ENCODE results near the gene ROBO1. TPM values are rescaled to one million over a fixed set of nuclear protein-coding genes. Genes with fewer than 3 reads are reported as not detected.

ROBO1 gene
- total RNA-seq, 1 donor from 2014 or later = 78.0 TPM

GRCh38 chr3:78832785-78833204 lies 935.0 kb downstream of the ROBO1 start:
- Mint-ChIP-seq H3K4me3 (ENCODE audit: low read depth) (no peak overlapping the region), H3K4me1 (ENCODE audit: low read depth) (no peaks in the 10 kb centered on the region), H3K27ac (no peak overlapping the region), H3K36me3 (ENCODE audit: insufficient read depth) (peaks cover 1% of the 10 kb centered on the region), H3K9me3 (ENCODE audit: low read depth) (peaks cover 4% of the 10 kb centered on the region), H3K27me3 (no peaks in the 10 kb centered on the region)
- no peak for TF ChIP-seq CTCF (IDR thresholded peaks at IDR 0.05; ENCODE audit: unreplicated experiment)
- no peak for DNase-seq (ENCODE audit: low spot score, unreplicated experiment)

GRCh38 chr3:78831446-78831972 lies 936.3 kb downstream of the ROBO1 start:
- peaks cover 6% of the 10 kb centered on the region for H3K9me3 Mint-ChIP-seq (ENCODE audit: low read depth)
- no peak overlapping the region for H3K4me3 Mint-ChIP-seq (ENCODE audit: low read depth)
- H3K4me1 Mint-ChIP-seq (ENCODE audit: low read depth) = no peaks in the 10 kb centered on the region
- no peak for TF ChIP-seq CTCF (IDR thresholded peaks at IDR 0.05; ENCODE audit: unreplicated experiment)
- peaks cover 3% of the 10 kb centered on the region for H3K36me3 Mint-ChIP-seq (ENCODE audit: insufficient read depth)
- no peaks in the 10 kb centered on the region for H3K27me3 Mint-ChIP-seq
- no peak overlapping the region for H3K27ac Mint-ChIP-seq
- no peak for DNase-seq (ENCODE audit: low spot score, unreplicated experiment)

- peaks cover 6% of the 10 kb centered on the region for H3K9me3 Mint-ChIP-seq (ENCODE audit: low read depth)
- no peak overlapping the region for H3K4me3 Mint-ChIP-seq (ENCODE audit: low read depth)
- H3K4me1 Mint-ChIP-seq (ENCODE audit: low read depth) = no peaks in the 10 kb centered on the region
- peak overlapping the region; percentile 39 for H3K27ac Mint-ChIP-seq
- peaks cover 3% of the 10 kb centered on the region for H3K36me3 Mint-ChIP-seq (ENCODE audit: insufficient read depth)
- no peak for TF ChIP-seq CTCF (IDR thresholded peaks at IDR 0.05; ENCODE audit: unreplicated experiment)
- no peaks in the 10 kb centered on the region for H3K27me3 Mint-ChIP-seq
- no peak for DNase-seq (ENCODE audit: low spot score, unreplicated experiment)
These were observed 937.3 kb downstream of the ROBO1 start for GRCh38 chr3:78830470-78830869.

- H3K4me3 Mint-ChIP-seq (ENCODE audit: low read depth) = no peak overlapping the region
- peaks cover 19% of the 10 kb centered on the region for H3K4me1 Mint-ChIP-seq (ENCODE audit: low read depth)
- TF ChIP-seq CTCF (IDR thresholded peaks at IDR 0.05; ENCODE audit: unreplicated experiment) = no peak
- no peak for DNase-seq (ENCODE audit: low spot score, unreplicated experiment)
- H3K36me3 Mint-ChIP-seq (ENCODE audit: insufficient read depth) = peaks cover 3% of the 10 kb centered on the region
- H3K27me3 Mint-ChIP-seq = no peaks in the 10 kb centered on the region
- peaks cover 6% of the 10 kb centered on the region for H3K9me3 Mint-ChIP-seq (ENCODE audit: low read depth)
- no peak overlapping the region for H3K27ac Mint-ChIP-seq
These were observed 940.2 kb downstream of the ROBO1 start for GRCh38 chr3:78827618-78828017.

- Mint-ChIP-seq H3K4me1 (ENCODE audit: low read depth) (peaks cover 22% of the 10 kb centered on the region), H3K9me3 (ENCODE audit: low read depth) (peaks cover 6% of the 10 kb centered on the region), H3K4me3 (ENCODE audit: low read depth) (no peak overlapping the region), H3K36me3 (ENCODE audit: insufficient read depth) (peaks cover 3% of the 10 kb centered on the region), H3K27ac (no peak overlapping the region), H3K27me3 (no peaks in the 10 kb centered on the region)
- no peak for TF ChIP-seq CTCF (IDR thresholded peaks at IDR 0.05; ENCODE audit: unreplicated experiment)
- no peak for DNase-seq (ENCODE audit: low spot score, unreplicated experiment)
These were observed 942.0 kb downstream of the ROBO1 start for GRCh38 chr3:78825858-78826215.
